HepG2 (cell line): Measurements from ENCODE around the gene FXYD5. TPM values are rescaled to one million over a fixed set of nuclear protein-coding genes. Genes with fewer than 3 reads are reported as not detected.

Experiments used
- ATAC-seq: fragments of 200-7000 bp; cut with Tn5 transposase; 3 replicates; pipeline ENCODE4 v1.9.1; 2020; ENCODE audit warnings: mild to moderate bottlenecking, moderate library complexity
- BruUV-seq: library from RNA; stranded (reverse); fragments of 400-500 nt; replicated peaks from 2 replicates; lab custom pipeline; 2021; lab: Mats Ljungman, UMichigan
- CTCF ChIA-PET: fragments of 300-600 bp; formaldehyde crosslinking; extraction: SDS; loops from one replicate; lab custom pipeline; 2021; ENCODE audit warnings: low total read pairs, inconsistent platforms, low intra/inter-chr PET ratio; lab: Yijun Ruan, JAX
- POLR2A ChIA-PET: fragments of 350-600 bp; sonication (Branson Sonifier 250); formaldehyde crosslinking; loops from one replicate; lab custom pipeline; 2020; ENCODE audit warnings: antibody characterized with exemption, inconsistent platforms; lab: Yijun Ruan, JAX
- DNase-seq: peaks from one replicate; pipeline ENCODE4 v3.0.0-alpha.2; 2015; ENCODE audit warnings: low spot score
- FAIRE-seq: peaks from 3 replicates; lab custom pipeline; 2011; peaks lifted over from hg19 to GRCh38; lab: Jason Lieb, UNC
- H2AFZ ChIP-seq: one replicate; pipeline ENCODE4 v1.6.1; 2011; ENCODE audit warnings: low read length, inconsistent platforms
- H3K27ac ChIP-seq: fragments of 300-600 bp; 3 replicates; pipeline ENCODE4 v1.8.0; 2011; ENCODE audit warnings: mixed run types, mild to moderate bottlenecking, mixed read lengths, low read length, inconsistent platforms; ENCODE audit not compliant: insufficient read depth; ENCODE audit errors: extremely low read length
- H3K27me3 ChIP-seq, 2 experiments: fragments of 200-600 bp in 1 of 2; 2 replicates in 1 of 2; 3 replicates in 1 of 2; pipeline versions ENCODE4 v1.6.0 to v1.8.0; 2011; ENCODE audit warnings: low read length in 2 of 2, mild to moderate bottlenecking in 2 of 2, moderate library complexity in 2 of 2, inconsistent platforms in 1 of 2; ENCODE audit not compliant: insufficient read depth in 2 of 2, control insufficient read depth in 1 of 2
- H3K36me3 ChIP-seq, 2 experiments: fragments of 200-600 bp in 1 of 2; replicated peaks in 1 of 2; 2 replicates in 1 of 2; 3 replicates in 1 of 2; pipeline versions ENCODE4 v1.5.1 to v1.8.0; 2011; ENCODE audit warnings: low read length in 2 of 2, inconsistent platforms in 1 of 2; ENCODE audit not compliant: insufficient read depth in 2 of 2, control insufficient read depth in 1 of 2
- H3K4me1 ChIP-seq: 2 replicates; pipeline ENCODE4 v1.5.1; 2012; ENCODE audit warnings: low read length, inconsistent platforms; ENCODE audit not compliant: insufficient read depth
- H3K4me2 ChIP-seq: 2 replicates; pipeline ENCODE4 v1.6.0; 2011; ENCODE audit warnings: low read depth, low read length, inconsistent platforms
- H3K4me3 ChIP-seq, 3 experiments: fragments of 200-600 bp in 1 of 3; sonication (generic), shearing (Covaris generic) in 1 of 3; replicated peaks in 1 of 3; 2 replicates each; pipeline ENCODE4 v1.5.1; 2011 to 2016; ENCODE audit warnings: low read length in 3 of 3, inconsistent platforms in 2 of 3, low read depth in 2 of 3, mild to moderate bottlenecking in 2 of 3, control low read depth in 1 of 3, mixed read lengths in 1 of 3; ENCODE audit not compliant: insufficient read depth in 1 of 3
- H3K79me2 ChIP-seq: one replicate; pipeline ENCODE4 v1.6.1; 2011; ENCODE audit warnings: low read length, inconsistent platforms; ENCODE audit not compliant: insufficient read depth
- H3K9ac ChIP-seq: 2 replicates; pipeline ENCODE4 v1.6.0; 2011; ENCODE audit warnings: mild to moderate bottlenecking, low read depth, low read length, inconsistent platforms; ENCODE audit not compliant: insufficient read depth
- H3K9me3 ChIP-seq: 2 replicates; pipeline ENCODE4 v1.5.1; 2012; ENCODE audit warnings: mild to moderate bottlenecking, low read length
- H4K20me1 ChIP-seq: 2 replicates; pipeline ENCODE4 v1.6.0; 2011; ENCODE audit warnings: inconsistent platforms, mild to moderate bottlenecking, low read length, moderate library complexity; ENCODE audit not compliant: insufficient read depth
- DDIT3 ChIP-seq: sonication (generic); formaldehyde crosslinking; IDR thresholded peaks from 2 replicates; pipeline ENCODE4 v1.4.0; 2020; ENCODE audit warnings: mild to moderate bottlenecking, missing genetic modification reagents
- ELF4 ChIP-seq: sonication (generic); formaldehyde crosslinking; IDR thresholded peaks from 2 replicates; pipeline ENCODE4 v1.5.0; 2020; ENCODE audit warnings: missing genetic modification reagents, mild to moderate bottlenecking, moderate library complexity, borderline replicate concordance
- ETS1 ChIP-seq: sonication (generic); formaldehyde crosslinking; IDR thresholded peaks from 2 replicates; pipeline ENCODE4 v1.4.0; 2020; ENCODE audit warnings: missing genetic modification reagents
- IRF1 ChIP-seq: sonication (generic); formaldehyde crosslinking; IDR thresholded peaks from 2 replicates; pipeline ENCODE4 v1.4.0; 2020; ENCODE audit warnings: low read depth, mild to moderate bottlenecking, missing genetic modification reagents
- LBX2 ChIP-seq: sonication (generic); formaldehyde crosslinking; IDR thresholded peaks from 2 replicates; pipeline ENCODE4 v1.5.0; 2020; ENCODE audit warnings: missing genetic modification reagents, mild to moderate bottlenecking, borderline replicate concordance
- RFX5 ChIP-seq: IDR thresholded peaks from 2 replicates; pipeline ENCODE4 v1.6.1; 2011; ENCODE audit warnings: low read depth, low read length, improper control_type of control experiment
- SIN3A ChIP-seq: IDR thresholded peaks from 2 replicates; pipeline ENCODE4 v1.6.1; 2011; ENCODE audit warnings: low read depth, mild to moderate bottlenecking, control low read depth, low read length, borderline replicate concordance
- THAP9 ChIP-seq: sonication (generic); formaldehyde crosslinking; IDR thresholded peaks from 2 replicates; pipeline ENCODE4; 2020; ENCODE audit warnings: missing genetic modification reagents, mild to moderate bottlenecking, borderline replicate concordance
- ZNF34 ChIP-seq: sonication (generic); formaldehyde crosslinking; IDR thresholded peaks from 2 replicates; pipeline ENCODE4 v1.4.0; 2020; ENCODE audit warnings: mild to moderate bottlenecking, missing genetic modification reagents, borderline replicate concordance
- ZNF619 ChIP-seq: sonication (generic); formaldehyde crosslinking; IDR thresholded peaks from 2 replicates; pipeline ENCODE4 v1.4.0; 2020; ENCODE audit warnings: mild to moderate bottlenecking, missing genetic modification reagents
- ZNF709 ChIP-seq: sonication (generic); formaldehyde crosslinking; IDR thresholded peaks from 2 replicates; pipeline ENCODE4 v1.5.0; 2020; ENCODE audit warnings: mild to moderate bottlenecking, missing genetic modification reagents
- ZXDC ChIP-seq: sonication (generic); formaldehyde crosslinking; IDR thresholded peaks from 2 replicates; pipeline ENCODE4 v1.5.0; 2020; ENCODE audit warnings: mild to moderate bottlenecking, missing genetic modification reagents
- WGBS: methylation state at CpG from one replicate; pipeline ENCODE4 v1.1.6; 2017; ENCODE audit warnings: low lambda C conversion rate; 5-methylcytosine and 5-hydroxymethylcytosine counted together
- in situ Hi-C: cut with HindIII; loops from 2 replicates; pipeline ENCODE4 v1.10.0; 2017; ENCODE audit warnings: low pct_unique_long_range_greater_than_20kb; ENCODE audit not compliant: extremely low pct_ligation_motif_present
- intact Hi-C: fragments of 100-400 bp; cut with micrococcal nuclease; formaldehyde crosslinking; loops from one replicate; pipeline ENCODE4 v1.10.0; 2022; ENCODE audit not compliant: unreplicated experiment
- polyA plus RNA-seq, 8 experiments: library from polyadenylated mRNA; depleted of rRNA in 3 of 8; stranded (reverse) in 7 of 8; unstranded in 1 of 8; fragments of >200 nt; fragmentation: Illumina TruSeq in 4 of 8; extraction: Trizol in 4 of 8; gene quantifications; 2 replicates each; pipeline versions ENCODE4 v1.2.1 to v1.2.3, GENCODE V29; 2011 to 2016; ENCODE audit warnings: low read depth in 4 of 8, missing spikeins in 1 of 8, mixed read lengths in 1 of 8; ENCODE audit not compliant: insufficient read depth in 1 of 8
- total RNA-seq, 5 experiments: library from RNA; depleted of rRNA; stranded (reverse); fragments of >200 nt; fragmentation: Illumina TruSeq; extraction: Trizol; gene quantifications; 2 replicates each; pipeline ENCODE4 v1.2.3, GENCODE V29; 2016; ENCODE audit warnings: low read depth in 1 of 5

Gene FXYD5
- total and polyA plus RNA-seq, 2 of the 13 experiments (the other 11 are each of a cell fraction or from before 2014, with no cell fraction given) = 0.65 TPM; not detected in 1

- TF ChIP-seq ZNF619 (CRISPR knock-in tag) (no peak), ELF4 (no peak)
These were observed 29.7 kb downstream of the FXYD5 start (continued) for GRCh38 chr19:35184267-35184666.

- Histone ChIP-seq H3K27ac (no peak overlapping the region), H3K9me3 (no peaks in the 10 kb centered on the region), H4K20me1 (no peaks in the 10 kb centered on the region), H2AFZ (no peak overlapping the region), H3K36me3 (no peaks in the 10 kb centered on the region), H3K4me1 (no peaks in the 10 kb centered on the region), H3K4me2 (no peak overlapping the region), H3K4me3 (no peak overlapping the region), H3K79me2 (no peaks in the 10 kb centered on the region), H3K27me3 (no peaks in the 10 kb centered on the region), H3K9ac (no peak overlapping the region)
- intact Hi-C loops = no loop called here
- BruUV-seq = no TSS peak
- DNase-seq (no peak), FAIRE-seq (no peak), ATAC-seq (no peak)
- ChIA-PET POLR2A (no interaction called here), CTCF (no interaction called here)
- WGBS = 0% methylated on average over 2 of the region's 2 CpGs
- in situ Hi-C loops = no loop called here
- TF ChIP-seq LBX2 (CRISPR knock-in tag) = no peak
- no peak for TF ChIP-seq ETS1 (CRISPR knock-in tag)
- TF ChIP-seq RFX5 = no peak
- TF ChIP-seq SIN3A = no peak
- no peak for TF ChIP-seq ZXDC (CRISPR knock-in tag)
- no peak for TF ChIP-seq ZNF709
- no peak for TF ChIP-seq THAP9 (CRISPR knock-in tag)
- no peak for TF ChIP-seq DDIT3
- no peak for TF ChIP-seq ZNF34 (CRISPR knock-in tag)
- no peak for TF ChIP-seq IRF1
These were observed 30.3 kb downstream of the FXYD5 start for GRCh38 chr19:35184884-35185283.
